Esophagus squamous epithelium (tissue), 4 donors: ENCODE results near the gene FMNL3.

ENCODE experiments used
- CTCF ChIP-seq, 6 experiments: fragments of 450-650 bp in 4 of 6; fragments of 200-600 bp in 2 of 6; sonication (generic) in 2 of 6; IDR thresholded peaks; one replicate each; pipeline ENCODE4 v1.5.1; 2016 to 2019; ENCODE audit warnings: antibody characterized with exemption in 6 of 6, mild to moderate bottlenecking in 4 of 6, moderate library complexity in 4 of 6
- POLR2A ChIP-seq, 4 donors: fragments of 450-650 bp; IDR thresholded peaks; one replicate each; pipeline ENCODE4 v1.6.1; 2017; ENCODE audit warnings: antibody characterized with exemption in 4 of 4, mild to moderate bottlenecking in 4 of 4, moderate library complexity in 3 of 4

GRCh38 chr12:49646871-49647654 lies 60.1 kb downstream of the FMNL3 start:
- TF ChIP-seq CTCF (IDR thresholded peaks at IDR 0.05) = no peak
- TF ChIP-seq POLR2A (IDR thresholded peaks at IDR 0.05) = no peak
